Epithelial cell of esophagus (primary cell): ENCODE data around the gene HEBP1.

ENCODE experiments used
- DNase-seq: peaks from one replicate; pipeline ENCODE4 v3.0.0; 2010; ENCODE audit warnings: low read depth
- H3K4me3 ChIP-seq: 2 replicates; pipeline ENCODE4 v1.5.1; 2011; ENCODE audit warnings: mild to moderate bottlenecking, low read length, control low read depth
- TF ChIP-seq, protein P1 (sequence below): IDR thresholded peaks from 2 replicates; pipeline ENCODE4 v1.5.1; 2011; ENCODE audit warnings: low read depth, mild to moderate bottlenecking, low read length, control low read depth, inconsistent platforms; ENCODE audit not compliant: insufficient read depth; ENCODE audit errors: missing control alignments

The HEBP1 gene, protein sequence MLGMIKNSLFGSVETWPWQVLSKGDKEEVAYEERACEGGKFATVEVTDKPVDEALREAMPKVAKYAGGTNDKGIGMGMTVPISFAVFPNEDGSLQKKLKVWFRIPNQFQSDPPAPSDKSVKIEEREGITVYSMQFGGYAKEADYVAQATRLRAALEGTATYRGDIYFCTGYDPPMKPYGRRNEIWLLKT

DNA sequence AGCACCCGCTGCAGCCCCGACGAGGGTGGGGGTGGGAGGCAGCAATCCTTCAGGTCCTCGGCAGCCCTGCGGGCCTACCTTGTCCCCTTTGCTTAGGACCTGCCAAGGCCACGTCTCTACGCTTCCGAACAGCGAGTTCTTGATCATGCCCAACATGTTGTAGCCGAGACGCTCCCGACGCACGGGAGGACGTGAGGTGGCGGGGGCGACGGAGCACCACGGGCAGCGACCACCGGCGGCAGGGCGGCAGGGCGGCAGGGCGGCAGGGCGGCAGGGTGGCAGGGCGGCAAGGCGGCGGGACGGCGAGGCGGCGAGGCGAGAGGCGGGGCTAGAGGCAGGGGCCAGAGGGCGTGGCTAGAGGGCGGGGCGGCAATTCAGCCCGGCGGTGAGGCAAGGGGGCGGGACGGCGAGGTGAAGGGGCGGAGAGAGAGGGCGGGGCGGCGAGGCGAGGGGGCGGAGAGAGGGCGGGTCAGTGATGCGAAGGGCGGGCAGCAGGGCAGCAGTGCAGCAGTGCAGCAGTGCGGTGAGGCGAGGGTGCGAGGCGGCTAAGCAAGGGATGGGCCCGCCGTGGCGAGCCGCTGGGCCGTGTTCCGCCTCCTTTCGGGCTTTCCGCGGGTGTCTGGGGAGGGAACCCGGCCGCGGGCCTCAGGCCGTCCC lies at the start of gene HEBP1:
HEBP1 (minus strand) TSS at position 307 of the 657 bp plus-strand sequence; CDS start at position 156, 151 bp downstream.
- peak; percentile 94 for DNase-seq
- TF ChIP-seq, protein P1, sequence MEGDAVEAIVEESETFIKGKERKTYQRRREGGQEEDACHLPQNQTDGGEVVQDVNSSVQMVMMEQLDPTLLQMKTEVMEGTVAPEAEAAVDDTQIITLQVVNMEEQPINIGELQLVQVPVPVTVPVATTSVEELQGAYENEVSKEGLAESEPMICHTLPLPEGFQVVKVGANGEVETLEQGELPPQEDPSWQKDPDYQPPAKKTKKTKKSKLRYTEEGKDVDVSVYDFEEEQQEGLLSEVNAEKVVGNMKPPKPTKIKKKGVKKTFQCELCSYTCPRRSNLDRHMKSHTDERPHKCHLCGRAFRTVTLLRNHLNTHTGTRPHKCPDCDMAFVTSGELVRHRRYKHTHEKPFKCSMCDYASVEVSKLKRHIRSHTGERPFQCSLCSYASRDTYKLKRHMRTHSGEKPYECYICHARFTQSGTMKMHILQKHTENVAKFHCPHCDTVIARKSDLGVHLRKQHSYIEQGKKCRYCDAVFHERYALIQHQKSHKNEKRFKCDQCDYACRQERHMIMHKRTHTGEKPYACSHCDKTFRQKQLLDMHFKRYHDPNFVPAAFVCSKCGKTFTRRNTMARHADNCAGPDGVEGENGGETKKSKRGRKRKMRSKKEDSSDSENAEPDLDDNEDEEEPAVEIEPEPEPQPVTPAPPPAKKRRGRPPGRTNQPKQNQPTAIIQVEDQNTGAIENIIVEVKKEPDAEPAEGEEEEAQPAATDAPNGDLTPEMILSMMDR = no peak
- peak within 1 kb of the TSS; percentile 85 for H3K4me3 ChIP-seq

DNA sequence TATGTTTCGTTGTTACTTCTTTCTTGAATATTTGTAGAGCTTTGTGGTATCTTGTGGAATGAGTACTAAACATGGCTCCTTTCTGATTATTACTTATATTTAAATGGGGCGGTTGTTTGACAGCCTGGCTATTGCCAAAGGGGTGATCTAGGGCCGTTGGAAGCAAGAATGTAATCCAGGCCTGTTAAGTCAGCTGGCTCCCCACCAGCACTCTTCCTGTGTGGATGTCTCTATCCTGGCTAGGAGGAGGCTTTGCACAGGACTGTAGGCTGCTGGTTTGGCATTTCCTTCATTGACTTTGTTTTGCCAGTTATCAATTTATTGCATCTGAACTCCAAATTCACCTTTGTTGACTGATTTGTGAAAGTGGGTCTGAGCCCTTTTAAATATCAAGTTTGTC lies 49.8 kb upstream of the HEBP1 start:
- no peak for DNase-seq
- TF ChIP-seq, protein P1 = no peak
- no peak overlapping the region for H3K4me3 ChIP-seq

DNA sequence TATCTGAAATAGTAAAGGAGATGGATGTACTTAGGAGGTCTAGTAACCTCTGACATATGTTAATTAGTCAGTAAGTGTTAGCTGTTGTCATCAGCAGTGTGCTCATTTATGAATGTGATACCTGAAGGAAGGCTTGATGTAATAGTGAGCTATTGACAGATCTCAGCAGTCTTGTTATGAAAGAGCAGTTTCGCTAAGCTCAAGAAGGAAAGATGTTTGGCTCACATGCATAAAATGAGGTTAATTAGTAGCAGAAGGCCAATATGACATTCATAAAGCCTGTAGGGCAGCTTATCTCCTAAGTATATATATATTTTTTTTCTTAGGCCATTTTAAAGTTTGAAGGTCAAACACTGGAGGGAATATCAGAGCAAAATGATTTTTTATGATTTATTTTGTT lies 46.9 kb upstream of the HEBP1 start:
- TF ChIP-seq, protein P1 = no peak
- no peak overlapping the region for H3K4me3 ChIP-seq
- DNase-seq = no peak

DNA sequence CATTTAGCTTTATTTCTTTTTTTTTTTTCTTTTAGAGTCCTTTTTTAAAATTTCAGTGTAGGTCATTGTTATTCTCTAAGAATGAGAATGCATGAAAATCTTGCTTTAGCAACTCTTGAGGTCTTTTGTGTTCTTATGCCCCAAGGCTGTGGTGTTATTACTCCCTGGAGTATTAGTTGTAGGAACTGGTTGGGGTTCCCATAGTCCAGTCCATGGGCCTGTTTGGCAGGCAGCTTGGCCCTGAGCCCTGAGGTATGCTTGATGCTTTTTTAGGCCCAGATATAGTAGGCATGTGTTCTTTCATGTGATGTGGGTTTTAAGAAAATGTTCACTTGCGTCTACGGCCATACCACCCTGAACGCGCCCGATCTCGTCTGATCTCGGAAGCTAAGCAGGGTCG lies 45.8 kb upstream of the HEBP1 start:
- no peak for DNase-seq
- TF ChIP-seq, protein P1 = no peak
- H3K4me3 ChIP-seq = no peak overlapping the region

DNA sequence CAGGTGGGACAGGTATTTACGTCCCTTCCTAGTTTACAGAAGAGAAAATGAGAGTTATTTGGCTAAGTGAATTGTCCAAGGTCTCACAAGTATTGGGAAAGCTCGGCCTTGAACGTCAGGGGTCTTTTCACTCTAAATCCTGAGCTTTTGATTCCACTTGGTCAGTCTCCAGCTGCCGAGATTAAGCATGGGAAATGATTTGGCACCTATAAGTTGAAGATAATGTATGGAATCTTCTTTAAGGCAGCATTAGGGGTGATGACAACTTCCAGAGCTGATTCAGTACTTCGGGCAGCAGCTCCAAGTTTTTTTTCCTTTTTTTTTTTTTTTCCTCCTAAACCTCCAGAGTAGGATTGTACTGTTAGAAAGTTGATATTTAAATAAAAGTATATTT lies 44.8 kb upstream of the HEBP1 start:
- DNase-seq = peak; percentile 19
- TF ChIP-seq, protein P1 = no peak
- H3K4me3 ChIP-seq = peak overlapping the region; percentile 85

DNA sequence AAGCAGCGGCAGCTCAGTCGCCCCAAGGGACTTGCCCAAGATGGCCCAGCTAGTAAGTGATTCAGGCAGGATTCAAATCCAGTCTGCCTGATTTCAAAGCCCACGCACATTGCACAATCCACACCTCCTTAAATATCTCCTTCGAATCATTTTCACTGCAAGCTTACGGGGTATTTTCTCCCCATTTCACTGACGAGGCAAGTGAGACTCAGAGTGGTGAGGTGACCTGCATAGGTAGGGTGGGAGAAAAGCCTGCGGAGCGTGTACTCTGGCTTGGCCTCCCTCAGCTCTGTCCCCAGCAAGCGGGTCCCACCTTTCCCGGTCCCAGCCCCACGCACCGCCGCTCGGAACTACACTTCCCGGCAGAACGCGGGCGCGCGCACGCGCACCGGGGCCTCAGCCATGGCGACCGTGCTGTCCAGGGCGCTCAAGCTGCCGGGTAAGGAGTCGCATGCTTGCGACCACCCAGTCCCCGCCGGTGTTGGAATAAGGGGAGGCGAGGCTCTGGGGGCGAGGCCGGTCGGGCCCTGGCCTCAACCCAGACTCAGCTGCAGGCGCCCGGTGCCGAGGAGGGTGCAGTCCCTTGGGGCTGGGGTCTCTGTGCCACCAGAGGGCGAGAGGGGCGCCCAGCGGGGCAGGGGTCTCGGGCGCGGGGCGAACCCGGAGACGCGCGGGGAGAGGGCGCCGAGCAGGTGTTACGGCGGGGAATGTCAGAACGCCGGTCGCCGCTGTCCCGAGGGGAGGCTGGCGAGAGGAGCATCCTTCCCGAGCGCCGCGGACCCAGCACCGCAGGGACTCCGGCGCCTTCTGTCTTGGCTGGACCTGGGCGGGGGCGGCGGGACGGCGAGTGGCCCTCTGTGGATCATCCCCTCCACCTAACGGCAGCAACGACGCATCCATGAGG lies 44.2 kb upstream of the HEBP1 start, which contains the start of gene FAM234B:
FAM234B (plus strand) TSS at position 380 of the 904 bp plus-strand sequence; CDS start at position 403, 23 bp downstream.
- peak; percentile 87 for DNase-seq

More for the DNA sequence above, 44.2 kb upstream of the HEBP1 start, which contains the start of gene FAM234B:
- TF ChIP-seq, protein P1 = no peak
- H3K4me3 ChIP-seq = peak within 1 kb of the TSS; percentile 85
